HEK293T (cell line): Measurements from ENCODE around the gene HDLBP.

Experiments used
- CTCF ChIA-PET: fragments of 350-600 bp; formaldehyde crosslinking; extraction: SDS; loops from one replicate; lab custom pipeline; 2021; ENCODE audit warnings: antibody characterized with exemption, inconsistent platforms; lab: Yijun Ruan, JAX
- POLR2A ChIA-PET: fragments of 350-600 bp; formaldehyde crosslinking; extraction: SDS; loops from one replicate; lab custom pipeline; 2020; ENCODE audit warnings: antibody characterized with exemption, inconsistent platforms; lab: Yijun Ruan, JAX
- DNase-seq: peaks from one replicate; pipeline ENCODE4 v3.0.0; 2012; ENCODE audit warnings: mixed read lengths; ENCODE audit errors: extremely low spot score
- ARNT ChIP-seq: fragments of 450-650 bp; IDR thresholded peaks from 2 replicates; pipeline ENCODE4 v1.6.1; 2017; ENCODE audit warnings: mild to moderate bottlenecking
- BHLHE40 ChIP-seq: fragments of 450-650 bp; IDR thresholded peaks from 2 replicates; pipeline ENCODE4 v1.6.1; 2016; ENCODE audit warnings: mild to moderate bottlenecking, moderate library complexity, borderline replicate concordance
- CTBP1 ChIP-seq: fragments of 450-650 bp; IDR thresholded peaks from 2 replicates; pipeline ENCODE4 v1.6.1; 2016; ENCODE audit warnings: borderline replicate concordance
- ELF4 ChIP-seq: fragments of 450-650 bp; IDR thresholded peaks from 2 replicates; pipeline ENCODE4 v1.6.1; 2017; ENCODE audit warnings: antibody characterized with exemption
- FOXA1 ChIP-seq: fragments of 450-650 bp; IDR thresholded peaks from 2 replicates; pipeline ENCODE4 v1.6.1; 2016; ENCODE audit warnings: mild to moderate bottlenecking
- FOXK2 ChIP-seq: fragments of 450-650 bp; IDR thresholded peaks from 2 replicates; pipeline ENCODE4 v1.6.1; 2016; ENCODE audit warnings: mild to moderate bottlenecking
- FOXM1 ChIP-seq: fragments of 450-650 bp; IDR thresholded peaks from 2 replicates; pipeline ENCODE4 v1.6.1; 2017; ENCODE audit warnings: mild to moderate bottlenecking, borderline replicate concordance
- HDGF ChIP-seq: fragments of 450-650 bp; IDR thresholded peaks from 2 replicates; pipeline ENCODE4 v1.6.1; 2017; ENCODE audit warnings: antibody characterized with exemption, borderline replicate concordance
- L3MBTL2 ChIP-seq: fragments of 450-650 bp; conservative IDR thresholded peaks from 2 replicates; pipeline ENCODE4 v1.6.1; 2016; ENCODE audit warnings: mild to moderate bottlenecking
- LEF1 ChIP-seq: fragments of 450-650 bp; IDR thresholded peaks from 2 replicates; pipeline ENCODE4 v1.6.1; 2017; ENCODE audit warnings: mild to moderate bottlenecking, borderline replicate concordance
- NFRKB ChIP-seq: fragments of 450-650 bp; IDR thresholded peaks from 2 replicates; pipeline ENCODE4 v1.6.1; 2016; ENCODE audit warnings: mild to moderate bottlenecking, moderate library complexity
- PKNOX1 ChIP-seq: fragments of 450-650 bp; IDR thresholded peaks from 2 replicates; pipeline ENCODE4 v1.6.1; 2016
- SP1 ChIP-seq: fragments of 450-650 bp; IDR thresholded peaks from 2 replicates; pipeline ENCODE4 v1.6.1; 2017
- SUZ12 ChIP-seq: fragments of 450-650 bp; IDR thresholded peaks from 2 replicates; pipeline ENCODE4 v1.6.1; 2016; ENCODE audit warnings: mild to moderate bottlenecking
- TARDBP ChIP-seq: fragments of 450-650 bp; IDR thresholded peaks from 2 replicates; pipeline ENCODE4 v1.6.1; 2016
- ZNF384 ChIP-seq: fragments of 450-650 bp; IDR thresholded peaks from 2 replicates; pipeline ENCODE4 v1.6.1; 2016

The HDLBP gene

GRCh38 chr2:241195506-241196130 lies 119.9 kb downstream of the HDLBP start:
- DNase-seq = no peak
- TF ChIP-seq ARNT (no peak), ELF4 (no peak), CTBP1 (no peak), LEF1 (no peak), SUZ12 (no peak), L3MBTL2 (no peak)
- ChIA-PET CTCF (no interaction called here), POLR2A (no interaction called here)

- TF ChIP-seq BHLHE40 (no peak), TARDBP (no peak), NFRKB (no peak), SP1 (no peak), ELF4 (no peak), ARNT (no peak), HDGF (no peak), PKNOX1 (no peak), FOXM1 (no peak), LEF1 (no peak), FOXA1 (no peak), L3MBTL2 (no peak), CTBP1 (no peak), SUZ12 (no peak), ZNF384 (no peak), FOXK2 (no peak)
- DNase-seq = no peak
- ChIA-PET CTCF (no interaction called here), POLR2A (no interaction called here)
Observed at GRCh38 chr2:241194811-241195210, 120.7 kb downstream of the HDLBP start.

DNA sequence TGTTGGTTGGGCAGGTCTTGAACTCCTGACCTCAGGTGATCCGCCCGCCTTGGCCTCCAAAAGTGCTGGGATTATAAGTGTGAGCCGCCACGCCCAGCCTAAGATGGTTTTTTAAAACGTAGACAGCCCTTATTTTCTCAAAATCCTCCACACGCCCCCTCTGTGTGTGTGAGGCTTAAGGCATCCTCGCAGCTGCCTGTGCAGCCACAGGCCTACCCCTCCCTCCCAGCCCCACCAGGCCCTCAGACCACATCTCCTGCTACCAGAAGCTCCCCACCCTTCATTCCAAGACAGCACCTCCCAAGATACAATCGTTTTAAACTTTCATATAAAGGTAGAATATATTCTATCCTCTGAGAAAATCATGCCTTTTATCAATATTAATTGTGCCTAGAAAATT lies 122.2 kb downstream of the HDLBP start:
- ChIA-PET CTCF (no interaction called here), POLR2A (no interaction called here)
- no peak for TF ChIP-seq ZNF384
- TF ChIP-seq ARNT = no peak
- TF ChIP-seq HDGF = no peak
- TF ChIP-seq CTBP1 = no peak
- TF ChIP-seq FOXM1 = no peak
- no peak for TF ChIP-seq SP1
- TF ChIP-seq SUZ12 = no peak
- no peak for TF ChIP-seq BHLHE40
- no peak for TF ChIP-seq FOXK2
- TF ChIP-seq L3MBTL2 = no peak
- TF ChIP-seq FOXA1 = no peak
- no peak for TF ChIP-seq LEF1
- TF ChIP-seq ELF4 = no peak
- TF ChIP-seq TARDBP = no peak
- TF ChIP-seq NFRKB = no peak
- no peak for TF ChIP-seq PKNOX1
- DNase-seq = no peak

- POLR2A ChIA-PET = no interaction called here
- no peak for TF ChIP-seq NFRKB
- TF ChIP-seq PKNOX1 = no peak
- TF ChIP-seq BHLHE40 = no peak
- TF ChIP-seq ZNF384 = no peak
- TF ChIP-seq FOXM1 = no peak
- no peak for TF ChIP-seq CTBP1
- no peak for DNase-seq
- CTCF ChIA-PET = no interaction called here
Observed at GRCh38 chr2:241191081-241191480, 124.4 kb downstream of the HDLBP start.

GRCh38 chr2:241190291-241190981 lies 125.0 kb downstream of the HDLBP start:
- ChIA-PET CTCF (no interaction called here), POLR2A (no interaction called here)
- DNase-seq = no peak
- TF ChIP-seq SP1 = no peak
- TF ChIP-seq CTBP1 = no peak
- TF ChIP-seq L3MBTL2 = no peak

DNA sequence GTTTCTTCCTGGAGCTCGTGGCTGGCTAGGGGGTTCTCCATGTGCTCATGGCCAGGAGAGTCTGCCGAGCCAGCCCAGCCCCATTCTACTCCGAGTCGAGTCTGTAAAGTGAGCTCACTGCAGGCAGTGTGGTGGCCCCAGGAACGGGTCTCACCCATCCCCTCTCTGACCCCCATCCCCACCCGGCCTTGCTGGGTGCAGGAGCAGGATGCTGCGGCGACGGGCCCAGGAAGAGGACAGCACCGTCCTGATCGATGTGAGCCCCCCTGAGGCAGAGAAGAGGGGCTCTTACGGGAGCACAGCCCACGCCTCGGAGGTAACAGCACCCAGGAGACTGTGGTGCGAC lies 125.6 kb downstream of the HDLBP start:
- no peak for DNase-seq
- TF ChIP-seq BHLHE40 (no peak), SP1 (no peak), HDGF (no peak), FOXM1 (no peak), PKNOX1 (no peak), L3MBTL2 (no peak), LEF1 (no peak), CTBP1 (no peak), NFRKB (no peak), ZNF384 (no peak), SUZ12 (no peak), TARDBP (no peak), FOXK2 (no peak), ELF4 (no peak)
- CTCF ChIA-PET = no interaction called here
- POLR2A ChIA-PET = no interaction called here
